Ishikawa (cell line): Measurements from ENCODE around the gene ZCCHC3.

Source experiments
- CEBPB ChIP-seq: IDR thresholded peaks from 2 replicates; pipeline ENCODE4 v1.6.1; 2012
- CREB1 ChIP-seq: IDR thresholded peaks from 2 replicates; pipeline ENCODE4 v1.6.1; 2012; ENCODE audit warnings: low read depth
- EGR1 ChIP-seq: IDR thresholded peaks from 2 replicates; pipeline ENCODE4 v1.6.1; 2012
- EP300 ChIP-seq: IDR thresholded peaks from 2 replicates; pipeline ENCODE4 v1.6.1; 2012; ENCODE audit warnings: borderline replicate concordance
- FOXM1 ChIP-seq: IDR thresholded peaks from 2 replicates; pipeline ENCODE4 v1.6.1; 2012; ENCODE audit warnings: low read depth, borderline replicate concordance
- NFIC ChIP-seq: IDR thresholded peaks from 2 replicates; pipeline ENCODE4 v1.6.1; 2012
- RAD21 ChIP-seq: IDR thresholded peaks from 2 replicates; pipeline ENCODE4 v1.6.1; 2012; ENCODE audit warnings: low read depth
- TAF1 ChIP-seq: IDR thresholded peaks from 2 replicates; pipeline ENCODE4 v1.6.1; 2012; ENCODE audit warnings: low read depth, mild to moderate bottlenecking
- TCF12 ChIP-seq: IDR thresholded peaks from 2 replicates; pipeline ENCODE4 v1.6.1; 2012; ENCODE audit warnings: low read depth
- TEAD4 ChIP-seq: IDR thresholded peaks from 2 replicates; pipeline ENCODE4 v1.6.1; 2012
- YY1 ChIP-seq: IDR thresholded peaks from 2 replicates; pipeline ENCODE4 v1.6.1; 2012; ENCODE audit warnings: low read depth
- ZBTB7A ChIP-seq: IDR thresholded peaks from 2 replicates; pipeline ENCODE4 v1.6.1; 2012; ENCODE audit warnings: low read depth
- TF ChIP-seq, protein P1 (sequence below): IDR thresholded peaks from 2 replicates; pipeline ENCODE4 v1.6.1; 2012; ENCODE audit warnings: low read depth, mild to moderate bottlenecking
- TF ChIP-seq, protein P2 (sequence below): IDR thresholded peaks from 2 replicates; pipeline ENCODE4 v1.6.1; 2012
- TF ChIP-seq, protein P3 (sequence below): IDR thresholded peaks from 2 replicates; pipeline ENCODE4 v1.6.1; 2012

ZCCHC3 gene, protein sequence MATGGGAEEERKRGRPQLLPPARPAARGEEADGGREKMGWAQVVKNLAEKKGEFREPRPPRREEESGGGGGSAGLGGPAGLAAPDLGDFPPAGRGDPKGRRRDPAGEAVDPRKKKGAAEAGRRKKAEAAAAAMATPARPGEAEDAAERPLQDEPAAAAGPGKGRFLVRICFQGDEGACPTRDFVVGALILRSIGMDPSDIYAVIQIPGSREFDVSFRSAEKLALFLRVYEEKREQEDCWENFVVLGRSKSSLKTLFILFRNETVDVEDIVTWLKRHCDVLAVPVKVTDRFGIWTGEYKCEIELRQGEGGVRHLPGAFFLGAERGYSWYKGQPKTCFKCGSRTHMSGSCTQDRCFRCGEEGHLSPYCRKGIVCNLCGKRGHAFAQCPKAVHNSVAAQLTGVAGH

DNA sequence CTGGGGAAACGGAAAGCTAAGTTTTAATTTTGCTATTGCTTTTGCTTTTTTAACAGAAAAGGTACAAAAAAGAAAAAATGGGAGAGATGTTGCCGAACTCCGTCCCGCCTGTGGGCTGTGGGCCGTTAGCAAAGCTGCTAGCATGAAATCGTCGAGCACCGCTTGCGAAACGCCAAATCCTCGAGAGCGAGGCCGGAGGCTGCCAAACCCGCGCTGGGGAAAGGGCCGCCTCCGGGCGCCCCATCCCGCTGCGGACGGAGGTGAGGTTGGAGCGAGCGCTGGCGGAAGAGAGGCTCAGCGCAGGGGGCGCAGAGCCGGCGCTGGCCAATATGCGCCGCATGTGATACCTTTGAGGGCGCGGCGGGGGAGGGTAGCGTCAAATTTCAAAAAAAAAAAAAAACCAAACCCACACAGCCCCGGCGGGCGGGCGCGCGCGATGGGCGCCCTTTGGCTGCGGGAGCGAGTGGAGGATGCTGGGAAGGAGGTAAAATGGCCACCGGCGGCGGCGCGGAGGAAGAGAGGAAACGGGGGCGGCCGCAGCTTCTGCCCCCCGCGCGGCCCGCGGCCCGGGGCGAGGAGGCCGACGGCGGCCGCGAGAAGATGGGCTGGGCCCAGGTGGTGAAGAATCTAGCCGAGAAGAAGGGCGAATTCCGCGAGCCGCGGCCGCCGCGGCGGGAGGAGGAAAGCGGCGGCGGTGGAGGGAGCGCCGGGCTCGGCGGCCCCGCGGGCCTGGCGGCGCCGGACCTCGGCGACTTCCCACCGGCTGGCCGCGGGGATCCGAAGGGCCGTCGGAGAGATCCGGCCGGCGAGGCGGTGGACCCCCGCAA, at the start of gene ZCCHC3:
ZCCHC3 (plus strand) TSS at position 473 of the 827 bp plus-strand sequence; CDS start at position 490, 17 bp downstream.
- TF ChIP-seq TEAD4 (peak; percentile 21; the same call in 1 of the 2 replicates), EGR1 (peak; percentile 63; the same call in 1 of the 2 replicates), RAD21 (peak; percentile 21; the same call in 1 of the 2 replicates), EP300 (no peak), TCF12 (peak; percentile 80), NFIC (peak; percentile 56; the same call in 1 of the 2 replicates), ZBTB7A (peak; percentile 79; the same call in 1 of the 2 replicates), CREB1 (no peak), TAF1 (peak; percentile 96), FOXM1 (0 out of 2 replicates have a peak, but pooled peaks have one; percentile 20), YY1 (peak; percentile 95), CEBPB (peak; percentile 85)
- TF ChIP-seq, protein P1, sequence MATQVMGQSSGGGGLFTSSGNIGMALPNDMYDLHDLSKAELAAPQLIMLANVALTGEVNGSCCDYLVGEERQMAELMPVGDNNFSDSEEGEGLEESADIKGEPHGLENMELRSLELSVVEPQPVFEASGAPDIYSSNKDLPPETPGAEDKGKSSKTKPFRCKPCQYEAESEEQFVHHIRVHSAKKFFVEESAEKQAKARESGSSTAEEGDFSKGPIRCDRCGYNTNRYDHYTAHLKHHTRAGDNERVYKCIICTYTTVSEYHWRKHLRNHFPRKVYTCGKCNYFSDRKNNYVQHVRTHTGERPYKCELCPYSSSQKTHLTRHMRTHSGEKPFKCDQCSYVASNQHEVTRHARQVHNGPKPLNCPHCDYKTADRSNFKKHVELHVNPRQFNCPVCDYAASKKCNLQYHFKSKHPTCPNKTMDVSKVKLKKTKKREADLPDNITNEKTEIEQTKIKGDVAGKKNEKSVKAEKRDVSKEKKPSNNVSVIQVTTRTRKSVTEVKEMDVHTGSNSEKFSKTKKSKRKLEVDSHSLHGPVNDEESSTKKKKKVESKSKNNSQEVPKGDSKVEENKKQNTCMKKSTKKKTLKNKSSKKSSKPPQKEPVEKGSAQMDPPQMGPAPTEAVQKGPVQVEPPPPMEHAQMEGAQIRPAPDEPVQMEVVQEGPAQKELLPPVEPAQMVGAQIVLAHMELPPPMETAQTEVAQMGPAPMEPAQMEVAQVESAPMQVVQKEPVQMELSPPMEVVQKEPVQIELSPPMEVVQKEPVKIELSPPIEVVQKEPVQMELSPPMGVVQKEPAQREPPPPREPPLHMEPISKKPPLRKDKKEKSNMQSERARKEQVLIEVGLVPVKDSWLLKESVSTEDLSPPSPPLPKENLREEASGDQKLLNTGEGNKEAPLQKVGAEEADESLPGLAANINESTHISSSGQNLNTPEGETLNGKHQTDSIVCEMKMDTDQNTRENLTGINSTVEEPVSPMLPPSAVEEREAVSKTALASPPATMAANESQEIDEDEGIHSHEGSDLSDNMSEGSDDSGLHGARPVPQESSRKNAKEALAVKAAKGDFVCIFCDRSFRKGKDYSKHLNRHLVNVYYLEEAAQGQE = no peak
- TF ChIP-seq, protein P2, sequence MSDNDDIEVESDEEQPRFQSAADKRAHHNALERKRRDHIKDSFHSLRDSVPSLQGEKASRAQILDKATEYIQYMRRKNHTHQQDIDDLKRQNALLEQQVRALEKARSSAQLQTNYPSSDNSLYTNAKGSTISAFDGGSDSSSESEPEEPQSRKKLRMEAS = peak; percentile 97
- TF ChIP-seq, protein P3, sequence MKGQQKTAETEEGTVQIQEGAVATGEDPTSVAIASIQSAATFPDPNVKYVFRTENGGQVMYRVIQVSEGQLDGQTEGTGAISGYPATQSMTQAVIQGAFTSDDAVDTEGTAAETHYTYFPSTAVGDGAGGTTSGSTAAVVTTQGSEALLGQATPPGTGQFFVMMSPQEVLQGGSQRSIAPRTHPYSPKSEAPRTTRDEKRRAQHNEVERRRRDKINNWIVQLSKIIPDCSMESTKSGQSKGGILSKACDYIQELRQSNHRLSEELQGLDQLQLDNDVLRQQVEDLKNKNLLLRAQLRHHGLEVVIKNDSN = peak; percentile 75

DNA sequence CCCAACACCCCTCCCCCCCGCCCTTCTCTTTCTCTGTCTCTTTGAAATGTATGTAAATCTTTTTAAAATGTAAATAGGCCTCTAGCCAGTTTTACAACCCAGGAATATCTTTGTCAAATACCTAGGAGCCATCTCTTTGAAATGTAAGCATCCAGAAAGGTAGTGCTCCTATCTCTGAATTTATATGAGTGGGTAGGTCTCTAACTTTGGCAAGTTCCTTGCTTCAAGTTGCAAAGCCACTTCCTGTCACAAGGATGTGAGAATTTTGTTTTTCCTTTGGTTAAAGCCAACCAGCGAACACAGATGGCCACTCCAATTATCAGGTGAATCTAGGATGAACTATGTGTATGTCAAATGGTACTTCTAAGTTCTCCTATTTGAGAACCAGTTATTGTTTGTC, 46.0 kb upstream of the ZCCHC3 start:
- TF ChIP-seq RAD21 (no peak), EP300 (no peak)

DNA sequence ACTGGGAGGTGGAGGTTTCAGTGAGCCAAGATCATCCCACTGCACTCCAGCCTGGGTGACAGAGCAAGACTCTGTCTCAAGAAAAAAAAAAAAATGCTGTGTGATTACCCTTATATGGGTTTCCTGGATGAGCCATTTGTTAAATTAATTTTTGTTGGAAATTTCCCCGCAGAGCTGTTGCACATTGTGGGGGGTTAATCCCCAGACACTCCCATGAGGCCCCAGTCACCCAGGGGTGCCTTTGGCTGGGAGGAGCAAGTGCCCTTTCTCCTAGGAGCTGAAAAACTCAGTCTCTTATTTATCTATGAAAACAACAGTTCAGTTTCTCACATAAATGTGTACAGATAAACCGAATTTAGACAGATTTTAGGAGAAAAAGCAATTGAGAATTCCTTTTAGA, 44.6 kb upstream of the ZCCHC3 start:
- TF ChIP-seq ZBTB7A = no peak
- TF ChIP-seq FOXM1 = no peak
- TF ChIP-seq, protein P1 = no peak
- no peak for TF ChIP-seq CEBPB
- TF ChIP-seq YY1 = no peak
- TF ChIP-seq EP300 = no peak
- TF ChIP-seq RAD21 = no peak
- TF ChIP-seq CREB1 = no peak
- no peak for TF ChIP-seq TCF12
- no peak for TF ChIP-seq TAF1

DNA sequence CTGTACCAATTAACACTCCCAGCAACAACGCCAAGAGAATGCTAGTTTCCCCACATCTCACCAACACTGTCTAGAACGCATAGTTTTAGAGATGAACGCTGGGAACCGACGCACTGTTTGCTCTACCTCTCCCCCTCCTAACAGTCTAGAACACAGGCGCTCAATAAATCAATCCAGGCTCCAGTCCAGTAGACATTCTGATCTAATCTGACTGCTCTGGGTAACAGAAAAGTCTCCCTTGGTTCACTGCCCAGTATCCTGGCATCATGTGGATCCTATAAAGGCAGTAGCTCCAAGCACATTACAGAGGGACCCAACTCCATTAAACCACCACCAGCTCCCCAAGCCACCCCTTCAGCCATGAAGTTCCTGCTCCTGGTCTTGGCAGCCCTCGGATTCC, 40.0 kb upstream of the ZCCHC3 start, which contains the start of gene DEFB132:
DEFB132 (plus strand) TSS at position 306 of the 400 bp plus-strand sequence; CDS start at position 361, 55 bp downstream.
- TF ChIP-seq, protein P3 = no peak
- TF ChIP-seq EP300 = no peak
- no peak for TF ChIP-seq TAF1
- no peak for TF ChIP-seq CREB1
- TF ChIP-seq FOXM1 = no peak
- no peak for TF ChIP-seq YY1

DNA sequence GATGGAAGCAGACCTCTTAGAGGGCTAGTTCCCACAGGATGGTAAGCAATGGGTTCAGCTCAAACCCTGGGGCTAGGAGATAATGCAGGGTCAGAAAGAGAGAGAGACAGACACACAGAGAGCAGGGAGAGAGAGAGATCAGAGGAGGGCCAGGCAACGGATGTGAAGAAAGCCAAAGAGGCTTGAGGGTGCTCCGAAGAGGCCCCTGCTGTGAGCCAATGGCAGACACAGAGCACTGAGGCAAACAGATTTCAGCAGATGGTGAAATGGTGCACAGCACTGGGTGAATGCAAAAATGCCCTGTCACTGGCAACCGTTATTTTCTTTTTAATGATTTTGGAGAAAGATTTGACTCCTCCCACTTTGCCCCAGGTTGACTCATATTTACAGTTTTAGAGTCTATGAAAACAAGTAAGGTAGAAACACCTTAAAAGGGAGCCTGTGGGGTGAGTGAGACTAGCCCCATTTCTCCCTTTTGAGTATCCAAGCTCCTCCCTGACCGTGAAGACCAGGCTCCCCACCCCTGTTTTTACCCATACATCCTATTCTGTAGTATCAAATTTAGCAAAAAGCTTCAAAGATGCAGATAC, 39.0 kb upstream of the ZCCHC3 start:
- TF ChIP-seq EGR1 = no peak
- TF ChIP-seq, protein P3 = no peak
- TF ChIP-seq YY1 = no peak
- TF ChIP-seq RAD21 = no peak
- no peak for TF ChIP-seq NFIC
- TF ChIP-seq, protein P2 = no peak
- TF ChIP-seq TAF1 = no peak
- TF ChIP-seq CEBPB = no peak
- no peak for TF ChIP-seq TCF12
- TF ChIP-seq ZBTB7A = no peak
- TF ChIP-seq, protein P1 = no peak
- no peak for TF ChIP-seq EP300
- TF ChIP-seq CREB1 = no peak
- no peak for TF ChIP-seq FOXM1
- no peak for TF ChIP-seq TEAD4
